Fibroblast of peridontal ligament (primary cell): ENCODE data around the gene CHAF1A.
A peak's percentile ranks its signal among the peaks of the same experiment; 100 is the strongest.

Source experiments
- DNase-seq: peaks from one replicate; pipeline ENCODE4 v3.0.0-alpha.2; 2010; ENCODE audit errors: extremely low read depth

Gene CHAF1A

DNA sequence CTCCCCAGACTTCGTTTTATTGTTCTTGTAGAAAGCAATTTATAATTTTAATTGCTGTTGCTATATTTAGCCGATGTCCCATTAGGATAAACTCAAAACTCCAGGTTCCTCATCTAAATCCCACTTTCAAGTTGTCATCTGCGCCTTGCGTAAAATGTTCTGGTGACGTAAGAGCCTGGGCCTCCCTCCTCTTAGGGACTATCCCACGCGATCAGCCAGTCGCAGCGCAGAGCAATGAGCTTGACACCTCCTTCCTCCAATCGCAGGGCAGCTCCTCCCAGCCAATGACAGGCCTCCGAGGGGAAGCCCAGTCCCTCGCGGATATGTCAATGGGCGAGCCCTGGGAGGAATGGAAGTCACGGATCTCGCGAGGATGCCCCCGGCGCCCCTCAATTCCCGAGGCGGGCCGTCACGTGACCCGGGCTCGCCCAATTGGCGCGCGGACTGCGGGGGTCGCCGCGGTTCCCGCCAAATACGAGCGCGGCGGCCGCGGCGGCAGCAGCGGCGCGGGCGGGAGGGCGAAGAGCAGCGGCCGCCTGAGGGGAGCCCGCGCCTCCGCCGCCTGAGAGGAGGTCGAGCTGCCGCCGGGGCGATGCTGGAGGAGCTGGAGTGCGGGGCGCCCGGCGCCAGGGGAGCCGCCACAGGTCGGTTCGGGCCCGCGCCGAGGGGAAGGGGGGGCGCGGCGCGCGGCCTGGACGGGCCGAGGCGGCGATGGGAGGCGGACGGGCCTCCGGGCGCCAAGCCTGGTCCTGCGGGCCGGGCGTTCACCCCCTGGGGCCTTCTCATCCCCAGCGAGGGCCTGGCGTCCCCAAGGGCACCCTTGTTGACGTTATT lies at the start of gene CHAF1A:
TSS of gene CHAF1A (plus strand) at position 470 of the 834 bp plus-strand sequence. CDS start at position 593, 123 bp downstream.
- DNase-seq: peak; percentile 100

GRCh38 chr19:4352701-4353121 lies 49.7 kb upstream of the CHAF1A start:
- peak; percentile 71 for DNase-seq

DNA sequence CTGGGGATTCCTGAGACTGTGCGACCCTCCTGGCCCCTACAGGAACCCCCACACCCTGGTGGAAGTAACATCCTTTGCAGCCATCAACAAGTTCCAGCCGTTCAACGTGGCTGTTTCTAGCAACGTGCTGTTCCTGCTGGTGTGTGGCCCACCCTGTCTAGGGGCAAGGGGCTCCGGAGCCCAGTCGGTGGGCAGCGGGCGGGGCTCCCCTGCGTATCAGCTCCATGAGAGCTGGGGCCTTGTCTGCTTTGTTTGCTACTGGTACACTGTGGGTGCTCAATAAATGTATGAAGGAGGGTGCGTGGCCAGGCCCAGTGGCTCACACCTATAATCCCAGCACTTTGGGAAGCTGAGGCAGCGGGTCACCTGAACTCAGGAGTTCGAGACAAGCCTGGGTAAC lies 48.2 kb upstream of the CHAF1A start:
- no peak for DNase-seq

DNA sequence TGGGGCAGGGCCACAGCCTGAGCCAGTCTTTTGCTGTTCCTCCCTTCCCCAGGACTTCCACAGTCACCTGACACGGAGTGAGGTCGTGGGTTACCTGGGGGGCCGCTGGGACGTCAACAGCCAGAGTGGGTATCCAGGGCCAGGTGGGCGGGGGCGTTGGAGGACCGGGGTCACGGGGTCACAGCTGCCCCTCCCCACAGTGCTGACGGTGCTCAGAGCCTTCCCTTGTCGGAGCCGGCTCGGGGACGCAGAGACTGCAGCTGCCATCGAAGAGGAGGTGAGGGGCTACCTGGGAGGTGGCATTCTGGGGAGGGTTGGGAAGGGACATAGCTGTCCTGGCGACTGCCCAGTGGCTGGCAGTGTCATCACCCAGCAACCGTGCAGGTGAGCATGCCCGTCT lies 47.5 kb upstream of the CHAF1A start:
- DNase-seq: no peak

DNA sequence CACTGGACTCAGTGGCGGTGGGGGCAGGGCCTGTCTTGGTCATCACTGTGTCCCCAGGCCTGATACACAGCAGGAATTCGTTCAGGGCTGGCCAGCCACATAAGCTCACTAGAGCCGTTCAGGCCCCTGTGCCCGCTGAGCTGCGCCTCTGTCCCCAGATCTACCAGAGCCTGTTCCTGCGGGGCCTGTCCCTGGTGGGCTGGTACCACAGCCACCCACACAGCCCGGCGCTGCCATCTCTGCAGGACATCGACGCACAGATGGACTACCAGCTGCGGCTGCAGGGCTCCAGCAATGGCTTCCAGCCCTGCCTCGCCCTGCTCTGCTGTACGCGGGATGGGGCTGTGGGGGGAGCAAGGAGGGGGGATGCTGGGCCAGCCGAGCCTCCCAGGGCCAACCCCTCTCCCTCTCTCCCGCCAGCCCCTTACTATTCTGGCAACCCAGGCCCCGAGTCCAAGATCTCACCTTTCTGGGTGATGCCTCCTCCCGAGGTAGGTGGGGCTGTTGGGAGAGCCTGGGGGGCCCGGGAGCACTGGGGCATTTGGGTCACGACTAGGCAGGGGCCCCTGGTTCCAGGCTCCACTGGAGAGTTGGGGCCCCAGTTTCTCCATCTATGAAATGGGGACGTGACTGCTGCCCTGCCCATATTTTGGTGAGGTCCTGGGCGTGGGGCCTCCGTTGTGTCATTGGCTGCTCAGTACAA lies 45.2 kb upstream of the CHAF1A start:
- no peak for DNase-seq

DNA sequence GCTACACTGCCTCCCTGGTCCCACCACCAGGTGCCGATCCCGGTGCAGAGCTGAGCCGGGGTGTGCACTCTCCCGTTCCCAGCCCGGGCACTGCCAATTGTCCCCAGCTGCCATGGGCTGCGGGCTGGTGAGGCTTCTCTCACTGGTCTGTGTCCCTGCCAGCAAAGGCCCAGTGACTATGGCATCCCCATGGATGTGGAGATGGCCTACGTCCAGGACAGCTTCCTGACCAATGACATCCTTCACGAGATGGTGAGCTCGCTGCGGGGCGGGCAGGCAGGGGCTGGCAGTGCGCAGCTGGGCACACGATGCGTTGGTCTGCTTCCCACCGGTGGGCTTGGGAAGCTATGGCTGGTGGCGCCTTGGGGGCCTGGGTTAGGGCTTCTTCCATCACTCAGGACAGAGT lies 44.5 kb upstream of the CHAF1A start:
- no peak for DNase-seq

- no peak for DNase-seq
These were observed 43.5 kb upstream of the CHAF1A start for GRCh38 chr19:4358709-4359626.

DNA sequence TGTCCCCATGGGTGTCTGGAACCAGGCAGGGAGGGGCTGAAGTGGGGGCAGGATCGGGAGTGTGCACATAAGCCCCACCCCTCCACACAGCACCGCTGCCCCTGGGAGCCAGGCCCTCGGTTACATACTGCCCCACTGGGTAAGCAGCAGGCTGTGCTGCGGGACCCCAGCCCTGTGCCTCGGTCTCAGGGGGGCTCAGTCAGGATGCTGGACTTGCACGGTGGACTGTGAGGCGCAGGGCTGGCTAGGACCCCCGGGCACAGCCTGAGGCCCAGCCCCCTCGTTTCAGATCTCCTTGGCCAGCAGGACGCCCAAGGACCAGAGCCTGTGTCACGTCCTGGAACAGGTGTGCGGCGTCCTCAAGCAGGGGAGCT lies 42.8 kb upstream of the CHAF1A start:
- DNase-seq: no peak

- no peak for DNase-seq
These were observed 42.3 kb upstream of the CHAF1A start for GRCh38 chr19:4360081-4360569.

- DNase-seq: no peak
These were observed 41.7 kb upstream of the CHAF1A start for GRCh38 chr19:4360641-4361151.

- no peak for DNase-seq
These were observed 41.0 kb upstream of the CHAF1A start for GRCh38 chr19:4361152-4362046.

DNA sequence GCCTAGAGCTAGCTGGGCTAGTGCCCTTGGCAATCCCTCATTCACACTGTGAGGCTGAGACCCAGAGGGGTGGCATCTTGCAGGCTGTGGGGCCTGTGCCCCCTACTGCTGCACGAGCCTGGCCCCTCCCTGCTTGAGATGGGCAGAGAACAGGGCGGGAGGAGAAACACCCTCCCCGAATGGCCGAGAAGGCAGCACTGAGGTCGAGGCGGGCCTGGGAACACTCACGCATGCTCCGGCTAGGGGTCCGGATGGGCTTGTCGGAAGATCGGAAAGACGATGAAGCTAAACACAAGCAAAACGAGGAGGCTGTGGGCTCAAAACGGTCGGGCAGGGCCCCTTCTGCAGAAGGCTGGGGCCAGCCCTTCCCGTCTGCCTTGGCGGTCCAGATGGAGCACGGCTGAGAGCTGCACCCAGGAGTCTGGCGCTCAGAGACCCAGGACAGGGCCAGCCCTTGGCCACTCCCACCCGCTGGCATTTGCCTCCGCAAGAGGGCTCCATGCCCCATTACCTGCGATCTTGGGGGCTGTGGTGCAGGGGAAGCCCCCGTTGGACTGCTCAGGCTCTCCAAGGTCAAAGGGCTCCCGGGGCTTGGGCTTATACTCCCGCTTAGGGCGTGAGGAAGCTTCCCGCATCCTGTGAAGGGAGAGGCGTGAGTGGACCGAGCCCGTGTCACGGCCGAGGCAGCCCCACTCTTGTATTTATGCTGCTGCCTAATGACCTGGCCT lies 40.2 kb upstream of the CHAF1A start:
- DNase-seq: no peak

DNA sequence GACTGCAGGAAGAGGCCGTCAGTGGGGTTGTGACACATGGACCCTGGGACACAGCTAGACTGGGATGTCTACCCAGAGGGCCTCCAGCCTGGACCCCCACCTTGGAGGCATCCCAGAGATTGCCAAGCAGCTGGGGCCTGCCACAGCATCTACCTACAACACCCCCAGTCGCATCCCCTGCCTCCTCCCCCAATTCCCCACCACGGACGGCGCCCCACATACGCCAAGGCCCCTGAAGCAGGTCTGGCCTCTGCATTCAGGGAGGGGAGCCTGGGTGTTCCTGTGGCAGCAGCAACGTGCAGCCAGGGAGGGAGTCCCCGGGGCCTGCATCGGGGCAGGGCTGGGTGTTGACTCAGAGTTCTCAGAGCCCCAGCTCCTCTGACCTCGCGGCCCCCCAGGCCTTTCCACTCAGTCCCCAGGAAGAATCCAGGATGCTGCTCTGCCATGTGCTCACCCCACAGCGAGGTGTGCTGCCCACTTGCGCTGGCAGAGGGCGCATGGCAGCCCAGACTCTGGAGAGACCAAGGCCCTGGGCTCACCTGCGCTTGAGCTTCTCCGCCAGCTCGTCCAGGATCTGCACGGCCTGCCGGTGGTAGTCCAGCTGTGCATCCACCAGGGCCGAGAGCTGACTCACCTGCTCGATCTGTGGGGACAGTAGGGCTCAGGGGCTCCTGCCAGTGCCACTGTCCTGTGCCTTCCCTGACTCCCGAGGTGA lies 39.5 kb upstream of the CHAF1A start:
- DNase-seq: no peak

DNA sequence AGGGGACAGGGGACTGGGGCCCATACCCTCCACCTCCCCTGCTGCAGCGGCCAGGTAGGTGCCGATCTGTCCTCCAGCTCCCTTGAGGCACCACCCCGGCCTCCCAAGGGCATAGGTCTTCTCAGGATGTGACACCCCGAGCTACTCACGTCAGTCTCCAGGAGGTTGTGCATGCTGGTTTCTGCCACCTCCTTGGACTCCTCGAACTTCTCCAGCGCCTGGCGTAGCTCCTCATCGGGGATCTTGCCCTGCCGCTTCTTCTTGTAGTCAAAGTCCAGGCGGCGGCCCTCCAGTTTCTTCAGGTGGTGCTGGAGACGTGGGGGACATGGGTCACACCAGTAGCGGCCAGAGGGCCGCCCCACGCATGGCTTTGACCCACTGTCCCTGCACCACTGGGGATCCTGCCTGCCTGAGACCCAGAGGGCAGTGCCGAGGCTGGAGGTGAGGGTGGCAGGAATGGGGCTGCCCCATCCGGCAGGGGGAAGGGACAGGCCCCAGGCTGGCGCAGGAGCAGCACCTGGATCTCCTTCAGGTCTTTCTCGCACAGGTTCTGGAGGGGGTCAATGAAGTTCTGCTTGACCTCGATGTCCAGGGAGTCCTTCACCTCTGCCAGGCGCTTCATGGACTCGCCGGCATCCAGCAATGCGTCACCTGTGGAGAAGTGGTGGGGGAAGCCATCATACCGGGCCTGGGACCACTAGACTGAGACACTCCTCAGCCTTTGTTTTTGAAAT lies 38.7 kb upstream of the CHAF1A start:
- DNase-seq: no peak

DNA sequence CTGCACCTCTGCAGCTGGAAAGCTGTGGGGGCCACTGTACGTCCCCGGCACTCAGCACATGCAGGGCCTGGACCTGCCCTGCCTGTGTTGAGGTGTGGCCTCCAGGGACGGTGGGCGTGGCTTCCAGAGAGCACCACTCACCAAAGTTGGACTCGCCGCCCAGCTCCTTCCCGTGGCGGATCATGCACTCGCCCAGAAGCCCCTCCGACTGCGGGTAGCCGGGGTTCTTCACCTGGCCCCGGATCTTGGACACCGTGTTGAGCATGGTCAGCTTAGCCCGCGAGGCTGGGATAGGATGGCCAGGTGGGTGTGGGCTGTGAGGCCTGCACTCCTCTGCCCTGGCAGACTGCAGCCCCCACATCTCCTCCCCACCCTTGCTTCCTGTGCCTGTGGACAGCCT lies 37.1 kb upstream of the CHAF1A start:
- DNase-seq: no peak

DNA sequence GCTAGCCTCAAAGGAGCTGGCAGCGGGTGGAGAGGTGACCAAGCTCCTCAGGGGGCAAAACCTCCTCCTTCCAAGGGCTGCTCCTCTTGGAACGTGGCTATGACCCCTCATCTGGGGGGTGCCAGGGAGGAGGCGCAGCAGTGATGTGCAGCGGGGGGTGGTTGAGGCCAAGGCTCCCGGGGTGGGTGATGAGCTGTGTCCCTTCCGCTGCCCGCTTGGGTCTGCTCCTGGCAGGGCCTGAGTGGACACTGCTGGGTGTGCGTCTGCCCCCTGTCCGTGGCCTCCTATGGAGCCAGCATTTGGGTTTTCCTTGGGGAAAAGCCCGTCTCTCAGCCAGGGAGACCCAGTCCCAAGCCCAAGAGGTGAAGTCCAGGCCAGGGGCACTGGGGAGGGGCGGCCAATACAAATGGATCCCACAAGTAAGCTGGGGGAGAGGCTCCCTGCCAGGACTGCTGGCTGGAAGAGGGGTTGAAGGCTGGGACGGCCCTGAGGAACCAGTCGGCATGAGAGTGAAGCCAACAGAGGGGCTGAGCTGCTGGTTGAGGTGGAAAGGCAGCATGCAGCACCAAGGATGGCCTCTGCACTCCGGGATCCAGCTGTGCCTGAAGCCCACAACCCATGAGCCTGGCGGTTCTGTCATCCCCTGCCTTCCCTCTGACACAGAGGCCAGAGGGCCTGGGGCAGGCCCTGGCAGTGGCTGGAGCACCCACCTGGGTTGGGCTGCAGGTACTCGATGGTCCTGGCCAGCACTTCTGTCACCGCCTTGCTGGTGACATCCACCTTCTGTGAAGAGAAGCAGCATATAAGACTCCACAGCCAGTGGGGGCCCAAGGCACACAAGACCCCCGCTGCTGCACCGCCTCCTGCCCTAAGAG lies 36.4 kb upstream of the CHAF1A start:
- no peak for DNase-seq

DNA sequence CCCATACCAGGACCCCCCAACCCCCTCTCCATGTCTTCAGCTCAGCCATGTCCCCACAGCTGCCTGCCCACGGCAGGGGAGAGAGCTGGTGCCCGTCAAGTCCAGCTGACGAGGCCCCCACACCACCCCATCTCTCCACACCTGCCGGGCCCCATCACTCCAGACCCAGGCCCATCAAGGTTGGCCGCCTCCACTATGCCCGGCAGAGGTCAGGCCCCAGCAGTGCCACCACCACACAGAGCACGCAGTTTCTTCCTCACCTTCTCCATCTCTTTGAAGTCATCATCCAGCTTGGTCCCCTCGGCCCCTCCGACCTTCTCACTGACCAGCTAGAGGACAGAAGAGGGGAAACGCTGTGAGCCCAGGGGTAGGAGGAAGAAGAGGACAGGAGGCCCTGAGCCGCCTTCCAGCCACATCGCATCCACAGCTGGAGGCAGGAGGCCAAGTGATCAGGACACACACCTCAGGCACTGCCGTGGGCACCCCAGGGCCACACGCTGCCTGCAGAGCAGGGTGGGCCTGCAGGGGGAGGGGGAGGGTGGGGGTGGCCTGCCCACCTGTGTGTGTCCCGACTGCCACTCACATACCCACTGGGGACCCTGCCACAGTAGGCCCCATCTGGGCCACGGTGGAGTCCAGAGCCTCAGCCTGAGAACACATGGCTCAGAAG lies 35.6 kb upstream of the CHAF1A start:
- no peak for DNase-seq
